Right lobe of liver (tissue), 6 donors: ENCODE results near the gene VSTM4. TPM values are rescaled to one million over a fixed set of nuclear protein-coding genes. Genes with fewer than 3 reads are reported as not detected.

Experiments
- ATAC-seq, 4 donors: fragments of 200-7000 bp; cut with Tn5 transposase; one replicate each; pipeline ENCODE4 v1.9.1; 2020; ENCODE audit warnings: mild to moderate bottlenecking in 4 of 4, moderate library complexity in 4 of 4
- DNase-seq, 3 donors: peaks; one replicate each; pipeline ENCODE4 v3.0.0-alpha.2; 2020
- H3K27ac ChIP-seq, 3 donors: fragments of 200-600 bp; one replicate each; pipeline ENCODE4 v1.8.0; 2022
- H3K27me3 ChIP-seq, 2 donors: fragments of 200-600 bp; one replicate each; pipeline ENCODE4 v1.8.0; 2022
- H3K36me3 ChIP-seq, 4 donors: fragments of 200-600 bp; sonication (generic) in 1 of 4; one replicate each; pipeline versions ENCODE4 v1.5.1 to v1.8.0; 2017 to 2022; ENCODE audit warnings: control low read depth in 1 of 4
- H3K4me1 ChIP-seq, 4 donors: fragments of 200-600 bp; sonication (generic) in 1 of 4; one replicate each; pipeline versions ENCODE4 v1.5.1 to v1.8.0; 2017 to 2022; ENCODE audit warnings: control low read depth in 1 of 4
- H3K4me3 ChIP-seq, 3 donors: fragments of 200-600 bp; one replicate each; pipeline ENCODE4 v1.8.0; 2022
- H3K9me3 ChIP-seq, 4 donors: fragments of 200-600 bp; sonication (generic) in 1 of 4; one replicate each; pipeline versions ENCODE4 v1.5.1 to v1.8.0; 2017 to 2022; ENCODE audit warnings: control low read depth in 1 of 4
- CTCF ChIP-seq, 4 donors: fragments of 200-600 bp in 3 of 4; fragments of 450-650 bp in 1 of 4; IDR thresholded peaks; one replicate each; pipeline versions ENCODE4 v1.5.1 to v1.8.0; 2016 to 2022; ENCODE audit warnings: antibody characterized with exemption in 4 of 4, mild to moderate bottlenecking in 2 of 4
- POLR2A ChIP-seq: fragments of 450-650 bp; IDR thresholded peaks from one replicate; pipeline ENCODE4 v1.6.1; 2017; ENCODE audit warnings: antibody characterized with exemption, mild to moderate bottlenecking
- WGBS: methylation state at CpG from one replicate; pipeline ENCODE4 v1.1.6; 2018; ENCODE audit warnings: low coverage, low lambda C conversion rate; ENCODE audit not compliant: insufficient coverage; ENCODE audit errors: missing lambda C conversion rate; 5-methylcytosine and 5-hydroxymethylcytosine counted together
- intact Hi-C, 2 donors: fragments of 100-400 bp; cut with DNase I; formaldehyde crosslinking; loops; one replicate each; pipeline versions ENCODE4 v1.11.2 to v1.14.1; 2022
- total RNA-seq, 6 experiments: library from RNA; depleted of rRNA in 2 of 6; stranded (reverse); fragments of >200 nt in 2 of 6; fragmentation: NEBNext Ultra II Directional in 3 of 6; extraction: Animal tissue kit (Norgen Biotek cat#: 25700) in 3 of 6; gene quantifications; one replicate each; pipeline versions ENCODE4 v1.1.0 to v1.2.4, GENCODE V29; 2016 to 2023
- donor health status: DM: no; HTN: yes; CAD: no.
- donor health status: DM: no; HTN: no; CAD: no.
- donor health status: DM: no; HTN: no; CAD: no.
- donor health status: DM: no; HTN: yes; CAD: no.
- donor health status: DM: no; HTN: yes; CAD: no.

VSTM4 gene
- total RNA-seq, 6 experiments from 2014 or later = 2.1 to 6.6 (median 3.1) TPM

- ATAC-seq (no peak), DNase-seq (no peak)
- no peak for TF ChIP-seq POLR2A
- no peak for TF ChIP-seq CTCF (IDR thresholded peaks at IDR 0.05)
- no peaks in the 10 kb centered on the region for H3K27me3 ChIP-seq
- 55% methylated on average over 5 of the region's 5 CpGs for WGBS
- H3K4me3 ChIP-seq = no peak overlapping the region
- no peaks in the 10 kb centered on the region for H3K9me3 ChIP-seq
- H3K36me3 ChIP-seq = no peaks in the 10 kb centered on the region
- H3K27ac ChIP-seq = no peak overlapping the region
- intact Hi-C loops = loop anchor here in 1 of 2 donors (5.0 kb wide), 1 partner anchor 183 kb away; no protein-coding TSS in a partner anchor
- H3K4me1 ChIP-seq = no peaks in the 10 kb centered on the region
Observed at GRCh38 chr10:49160110-49160509, 44.8 kb upstream of the VSTM4 start.

- TF ChIP-seq POLR2A (no peak), CTCF (IDR thresholded peaks at IDR 0.05) (no peak)
- no peaks in the 10 kb centered on the region for H3K27me3 ChIP-seq
- H3K36me3 ChIP-seq = no peaks in the 10 kb centered on the region
- H3K4me3 ChIP-seq = no peak overlapping the region
- DNase-seq = no peak
- H3K27ac ChIP-seq = no peak overlapping the region
- WGBS = 16% methylated on average over 3 of the region's 3 CpGs
- intact Hi-C loops = no loop called here
- ATAC-seq = no peak
- no peaks in the 10 kb centered on the region for H3K4me1 ChIP-seq
- H3K9me3 ChIP-seq = no peaks in the 10 kb centered on the region
Observed at GRCh38 chr10:49158915-49159314, 43.6 kb upstream of the VSTM4 start.

- Histone ChIP-seq H3K36me3 (no peaks in the 10 kb centered on the region), H3K4me1 (no peaks in the 10 kb centered on the region), H3K27me3 (no peaks in the 10 kb centered on the region), H3K4me3 (no peak overlapping the region), H3K9me3 (no peaks in the 10 kb centered on the region), H3K27ac (no peak overlapping the region)
- 58% methylated on average over 7 of the region's 7 CpGs for whole genome bisulfite sequencing
- no peak for DNase-seq
- TF ChIP-seq POLR2A (no peak), CTCF (IDR thresholded peaks at IDR 0.05) (no peak)
- intact Hi-C loops = no loop called here
- no peak for ATAC-seq
Observed at GRCh38 chr10:49158404-49158803, 43.1 kb upstream of the VSTM4 start.

- Histone ChIP-seq H3K36me3 (no peaks in the 10 kb centered on the region), H3K27me3 (no peaks in the 10 kb centered on the region), H3K9me3 (no peaks in the 10 kb centered on the region), H3K4me3 (no peak overlapping the region), H3K4me1 (no peaks in the 10 kb centered on the region), H3K27ac (no peak overlapping the region)
- intact Hi-C loops = no loop called here
- TF ChIP-seq CTCF (IDR thresholded peaks at IDR 0.05) (no peak), POLR2A (no peak)
- ATAC-seq (no peak), DNase-seq (no peak)
- WGBS = no CpG with 5 or more reads among the region's 3 CpGs
Observed at GRCh38 chr10:49157229-49157628, 41.9 kb upstream of the VSTM4 start.

GRCh38 chr10:49154641-49155040 is 39.3 kb upstream of the VSTM4 start:
- intact Hi-C loops = no loop called here
- 73% methylated on average over 6 of the region's 6 CpGs for WGBS
- H3K27ac ChIP-seq = no peak overlapping the region
- ATAC-seq (no peak), DNase-seq (no peak)
- TF ChIP-seq POLR2A (no peak), CTCF (IDR thresholded peaks at IDR 0.05) (no peak)
- H3K4me1 ChIP-seq = no peaks in the 10 kb centered on the region
- no peaks in the 10 kb centered on the region for H3K27me3 ChIP-seq
- H3K9me3 ChIP-seq = no peaks in the 10 kb centered on the region
- H3K4me3 ChIP-seq = no peak overlapping the region
- no peaks in the 10 kb centered on the region for H3K36me3 ChIP-seq
